HG03575 (cell line): ENCODE data around the gene NPHP3.

Experiments used
- ATAC-seq: cut with Tn5 transposase; IDR thresholded peaks from one replicate; pipeline ENCODE4 v1.9.1; 2021; ENCODE audit not compliant: unreplicated experiment, insufficient number of reproducible peaks, low FRiP score; ENCODE audit errors: extremely low read depth

Gene NPHP3

GRCh38 chr3:132710311-132710710 is 11.9 kb downstream of the NPHP3 start:
- no peak for ATAC-seq

GRCh38 chr3:132709761-132710160 is 12.4 kb downstream of the NPHP3 start:
- ATAC-seq, result no peak

- no peak for ATAC-seq
Measured at GRCh38 chr3:132703733-132704132, 18.5 kb downstream of the NPHP3 start.

GRCh38 chr3:132695422-132695821 is 26.8 kb downstream of the NPHP3 start:
- ATAC-seq, result no peak

- no peak for ATAC-seq
Measured at GRCh38 chr3:132694991-132695390, 27.2 kb downstream of the NPHP3 start.

GRCh38 chr3:132690040-132690439 is 32.2 kb downstream of the NPHP3 start:
- no peak for ATAC-seq

- ATAC-seq, result no peak
Measured at GRCh38 chr3:132682201-132682600, 40.0 kb downstream of the NPHP3 start.

GRCh38 chr3:132681421-132681820 is 40.8 kb downstream of the NPHP3 start:
- ATAC-seq, result no peak

- ATAC-seq, result no peak
Measured at GRCh38 chr3:132679911-132680310, 42.3 kb downstream of the NPHP3 start.

- no peak for ATAC-seq
Measured at GRCh38 chr3:132675408-132675807, 46.8 kb downstream of the NPHP3 start.

- ATAC-seq, result no peak
Measured at GRCh38 chr3:132669256-132669777, 52.9 kb downstream of the NPHP3 start.

- no peak for ATAC-seq
Measured at GRCh38 chr3:132665230-132665745, 56.9 kb downstream of the NPHP3 start.

GRCh38 chr3:132662212-132662611 is 60.0 kb downstream of the NPHP3 start:
- ATAC-seq, result no peak

- ATAC-seq, result no peak
Measured at GRCh38 chr3:132661101-132661500, 61.1 kb downstream of the NPHP3 start.

- ATAC-seq, result no peak
Measured at GRCh38 chr3:132660811-132661070, 61.5 kb downstream of the NPHP3 start.

GRCh38 chr3:132660052-132660810 is 62.0 kb downstream of the NPHP3 start, which contains the start of gene UBA5:
Gene UBA5 (plus strand): TSS chr3:132660329. CDS start chr3:132660538, 209 bp downstream.
- no peak for ATAC-seq

- no peak for ATAC-seq
Measured at GRCh38 chr3:132659365-132660051, 62.7 kb downstream of the NPHP3 start, which contains the start of gene ACAD11. Gene ACAD11 (minus strand): TSS chr3:132659809. CDS start chr3:132659751, 58 bp downstream.

GRCh38 chr3:132659000-132659364 is 63.2 kb downstream of the NPHP3 start:
- ATAC-seq, result no peak

GRCh38 chr3:132657869-132658747 is 64.1 kb downstream of the NPHP3 start:
- no peak for ATAC-seq
